Measurements from ENCODE around the gene LRRK1.

Gene LRRK1

GRCh38 chr15:100934166-100934565 is 15.0 kb downstream of the LRRK1 start:
- Histone ChIP-seq H3K9ac (ENCODE audit: low read length) (no peak overlapping the region), H3K4me1 (ENCODE audit: control insufficient read depth, insufficient read depth, low read length) (no peaks in the 10 kb centered on the region), H3K9me3 (ENCODE audit: control insufficient read depth, low read length) (no peaks in the 10 kb centered on the region), H3K27me3 (ENCODE audit: control insufficient read depth, insufficient read depth, low read length) (no peaks in the 10 kb centered on the region), H3K4me3 (ENCODE audit: low read length) (no peak overlapping the region), H3K36me3 (ENCODE audit: control insufficient read depth, insufficient read depth, low read length) (no peaks in the 10 kb centered on the region)

- Histone ChIP-seq H3K27me3 (ENCODE audit: control insufficient read depth, insufficient read depth, low read length) (no peaks in the 10 kb centered on the region), H3K9me3 (ENCODE audit: control insufficient read depth, low read length) (no peaks in the 10 kb centered on the region), H3K4me1 (ENCODE audit: control insufficient read depth, insufficient read depth, low read length) (no peaks in the 10 kb centered on the region), H3K4me3 (ENCODE audit: low read length) (no peak overlapping the region), H3K36me3 (ENCODE audit: control insufficient read depth, insufficient read depth, low read length) (no peaks in the 10 kb centered on the region), H3K9ac (ENCODE audit: low read length) (no peak overlapping the region)
Measured at GRCh38 chr15:100934726-100935125, 15.6 kb downstream of the LRRK1 start.

- H3K9ac ChIP-seq (ENCODE audit: low read length) = no peak overlapping the region
- H3K9me3 ChIP-seq (ENCODE audit: control insufficient read depth, low read length) = no peaks in the 10 kb centered on the region
- H3K27me3 ChIP-seq (ENCODE audit: control insufficient read depth, insufficient read depth, low read length) = no peaks in the 10 kb centered on the region
- H3K4me3 ChIP-seq (ENCODE audit: low read length) = no peak overlapping the region
- H3K36me3 ChIP-seq (ENCODE audit: control insufficient read depth, insufficient read depth, low read length) = no peaks in the 10 kb centered on the region
- no peaks in the 10 kb centered on the region for H3K4me1 ChIP-seq (ENCODE audit: control insufficient read depth, insufficient read depth, low read length)
Measured at GRCh38 chr15:100937171-100937570, 18.0 kb downstream of the LRRK1 start.

- Histone ChIP-seq H3K9ac (ENCODE audit: low read length) (no peak overlapping the region), H3K27me3 (ENCODE audit: control insufficient read depth, insufficient read depth, low read length) (no peaks in the 10 kb centered on the region), H3K9me3 (ENCODE audit: control insufficient read depth, low read length) (no peaks in the 10 kb centered on the region), H3K4me3 (ENCODE audit: low read length) (no peak overlapping the region), H3K36me3 (ENCODE audit: control insufficient read depth, insufficient read depth, low read length) (no peaks in the 10 kb centered on the region), H3K4me1 (ENCODE audit: control insufficient read depth, insufficient read depth, low read length) (no peaks in the 10 kb centered on the region)
Measured at GRCh38 chr15:100939791-100940190, 20.6 kb downstream of the LRRK1 start.

GRCh38 chr15:100940767-100941379 is 21.7 kb downstream of the LRRK1 start:
- Histone ChIP-seq H3K36me3 (ENCODE audit: control insufficient read depth, insufficient read depth, low read length) (no peaks in the 10 kb centered on the region), H3K4me1 (ENCODE audit: control insufficient read depth, insufficient read depth, low read length) (no peaks in the 10 kb centered on the region), H3K9ac (ENCODE audit: low read length) (no peak overlapping the region), H3K9me3 (ENCODE audit: control insufficient read depth, low read length) (no peaks in the 10 kb centered on the region), H3K27me3 (ENCODE audit: control insufficient read depth, insufficient read depth, low read length) (no peaks in the 10 kb centered on the region), H3K4me3 (ENCODE audit: low read length) (no peak overlapping the region)

- H3K9me3 ChIP-seq (ENCODE audit: control insufficient read depth, low read length) = no peaks in the 10 kb centered on the region
- H3K36me3 ChIP-seq (ENCODE audit: control insufficient read depth, insufficient read depth, low read length) = no peaks in the 10 kb centered on the region
- no peak overlapping the region for H3K4me3 ChIP-seq (ENCODE audit: low read length)
- no peaks in the 10 kb centered on the region for H3K27me3 ChIP-seq (ENCODE audit: control insufficient read depth, insufficient read depth, low read length)
- H3K9ac ChIP-seq (ENCODE audit: low read length) = no peak overlapping the region
- H3K4me1 ChIP-seq (ENCODE audit: control insufficient read depth, insufficient read depth, low read length) = no peaks in the 10 kb centered on the region
Measured at GRCh38 chr15:100941536-100941935, 22.4 kb downstream of the LRRK1 start.

- no peak overlapping the region for H3K4me3 ChIP-seq (ENCODE audit: low read length)
- H3K9me3 ChIP-seq (ENCODE audit: control insufficient read depth, low read length) = no peaks in the 10 kb centered on the region
- H3K27me3 ChIP-seq (ENCODE audit: control insufficient read depth, insufficient read depth, low read length) = no peaks in the 10 kb centered on the region
- no peaks in the 10 kb centered on the region for H3K4me1 ChIP-seq (ENCODE audit: control insufficient read depth, insufficient read depth, low read length)
- no peaks in the 10 kb centered on the region for H3K36me3 ChIP-seq (ENCODE audit: control insufficient read depth, insufficient read depth, low read length)
- no peak overlapping the region for H3K9ac ChIP-seq (ENCODE audit: low read length)
Measured at GRCh38 chr15:100942656-100943425, 23.7 kb downstream of the LRRK1 start.

GRCh38 chr15:100944244-100944895 is 25.2 kb downstream of the LRRK1 start:
- no peak overlapping the region for H3K4me3 ChIP-seq (ENCODE audit: low read length)

GRCh38 chr15:100944986-100945385 is 25.8 kb downstream of the LRRK1 start:
- Histone ChIP-seq H3K36me3 (ENCODE audit: control insufficient read depth, insufficient read depth, low read length) (no peaks in the 10 kb centered on the region), H3K9ac (ENCODE audit: low read length) (no peak overlapping the region), H3K4me1 (ENCODE audit: control insufficient read depth, insufficient read depth, low read length) (no peaks in the 10 kb centered on the region), H3K27me3 (ENCODE audit: control insufficient read depth, insufficient read depth, low read length) (no peaks in the 10 kb centered on the region), H3K4me3 (ENCODE audit: low read length) (no peak overlapping the region), H3K9me3 (ENCODE audit: control insufficient read depth, low read length) (no peaks in the 10 kb centered on the region)

More at GRCh38 chr15:100944244-100944895, 25.2 kb downstream of the LRRK1 start:
- no peaks in the 10 kb centered on the region for H3K9me3 ChIP-seq (ENCODE audit: control insufficient read depth, low read length)
- H3K9ac ChIP-seq (ENCODE audit: low read length) = no peak overlapping the region
- no peaks in the 10 kb centered on the region for H3K4me1 ChIP-seq (ENCODE audit: control insufficient read depth, insufficient read depth, low read length)
- no peaks in the 10 kb centered on the region for H3K36me3 ChIP-seq (ENCODE audit: control insufficient read depth, insufficient read depth, low read length)
- no peaks in the 10 kb centered on the region for H3K27me3 ChIP-seq (ENCODE audit: control insufficient read depth, insufficient read depth, low read length)

- Histone ChIP-seq H3K36me3 (ENCODE audit: control insufficient read depth, insufficient read depth, low read length) (no peaks in the 10 kb centered on the region), H3K4me1 (ENCODE audit: control insufficient read depth, insufficient read depth, low read length) (no peaks in the 10 kb centered on the region), H3K27me3 (ENCODE audit: control insufficient read depth, insufficient read depth, low read length) (no peaks in the 10 kb centered on the region), H3K4me3 (ENCODE audit: low read length) (no peak overlapping the region), H3K9ac (ENCODE audit: low read length) (no peak overlapping the region), H3K9me3 (ENCODE audit: control insufficient read depth, low read length) (no peaks in the 10 kb centered on the region)
Measured at GRCh38 chr15:100947760-100948429, 28.7 kb downstream of the LRRK1 start.

- no peaks in the 10 kb centered on the region for H3K27me3 ChIP-seq (ENCODE audit: control insufficient read depth, insufficient read depth, low read length)
- no peaks in the 10 kb centered on the region for H3K4me1 ChIP-seq (ENCODE audit: control insufficient read depth, insufficient read depth, low read length)
- H3K9me3 ChIP-seq (ENCODE audit: control insufficient read depth, low read length) = no peaks in the 10 kb centered on the region
- H3K36me3 ChIP-seq (ENCODE audit: control insufficient read depth, insufficient read depth, low read length) = no peaks in the 10 kb centered on the region
- no peak overlapping the region for H3K9ac ChIP-seq (ENCODE audit: low read length)
- H3K4me3 ChIP-seq (ENCODE audit: low read length) = no peak overlapping the region
Measured at GRCh38 chr15:100948430-100948762, 29.2 kb downstream of the LRRK1 start.

GRCh38 chr15:100949691-100950090 is 30.5 kb downstream of the LRRK1 start:
- H3K27me3 ChIP-seq (ENCODE audit: control insufficient read depth, insufficient read depth, low read length) = no peaks in the 10 kb centered on the region
- no peak overlapping the region for H3K9ac ChIP-seq (ENCODE audit: low read length)
- H3K4me3 ChIP-seq (ENCODE audit: low read length) = no peak overlapping the region
- no peaks in the 10 kb centered on the region for H3K9me3 ChIP-seq (ENCODE audit: control insufficient read depth, low read length)
- no peaks in the 10 kb centered on the region for H3K4me1 ChIP-seq (ENCODE audit: control insufficient read depth, insufficient read depth, low read length)
- H3K36me3 ChIP-seq (ENCODE audit: control insufficient read depth, insufficient read depth, low read length) = no peaks in the 10 kb centered on the region
